Esophagus muscularis mucosa (tissue), 3 donors: ENCODE data around the gene DIAPH3.

Source experiments
- CTCF ChIP-seq, 3 experiments: fragments of 200-600 bp in 2 of 3; fragments of 450-650 bp in 1 of 3; sonication (generic) in 2 of 3; IDR thresholded peaks; one replicate each; pipeline ENCODE4 v1.5.1; 2017 to 2019; ENCODE audit warnings: antibody characterized with exemption in 3 of 3, mild to moderate bottlenecking in 2 of 3, moderate library complexity in 1 of 3
- POLR2A ChIP-seq: fragments of 450-650 bp; IDR thresholded peaks from one replicate; pipeline ENCODE4 v1.6.1; 2017; ENCODE audit warnings: antibody characterized with exemption, moderate library complexity, mild to moderate bottlenecking, low read depth

- TF ChIP-seq POLR2A: no peak
- TF ChIP-seq CTCF (IDR thresholded peaks at IDR 0.05): no peak
Observed at GRCh38 chr13:59780058-59780457, 383.7 kb downstream of the DIAPH3 start.
